K562 (cell line): Measurements from ENCODE around the gene COL24A1. TPM values are rescaled to one million over a fixed set of nuclear protein-coding genes. Genes with fewer than 3 reads are reported as not detected.

Source experiments
- ATAC-seq: fragments of 200-7000 bp; cut with Tn5 transposase; 3 replicates; pipeline ENCODE4 v1.9.1; 2020; ENCODE audit warnings: moderate library complexity
- BruUV-seq: library from RNA; stranded (reverse); fragments of 400-500 nt; replicated peaks from 2 replicates; lab custom pipeline; 2021; lab: Mats Ljungman, UMichigan
- CTCF ChIA-PET: fragments of 300-600 bp; formaldehyde crosslinking; extraction: SDS; loops from one replicate; lab custom pipeline; 2021; ENCODE audit warnings: low intra/inter-chr PET ratio; lab: Yijun Ruan, JAX
- POLR2A ChIA-PET: fragments of 300-600, 350-650 bp; sonication (Branson Sonifier 250); formaldehyde crosslinking; extraction: SDS; loops from one replicate; lab custom pipeline; 2021; ENCODE audit warnings: antibody characterized with exemption, inconsistent platforms; lab: Yijun Ruan, JAX
- DNase-seq, 4 experiments: peaks; one replicate each; pipeline versions ENCODE4 v3.0.0 to v3.0.0-alpha.2; 2011 to 2018; ENCODE audit warnings: low spot score in 3 of 4, mixed read lengths in 3 of 4; ENCODE audit errors: extremely low read depth in 1 of 4
- FAIRE-seq: peaks from 2 replicates; lab custom pipeline; 2011; peaks lifted over from hg19 to GRCh38; lab: Jason Lieb, UNC
- H2AFZ ChIP-seq: 2 replicates; pipeline ENCODE4 v1.6.0; 2011; ENCODE audit warnings: low read depth, low read length, control low read depth, inconsistent platforms
- H3K27ac ChIP-seq: fragments of 200-600 bp; 3 replicates; pipeline ENCODE4 v1.8.0; 2011; ENCODE audit warnings: low read depth, mild to moderate bottlenecking, control low read depth, inconsistent platforms, low read length, moderate library complexity, mixed read lengths; ENCODE audit errors: extremely low read depth
- H3K27me3 ChIP-seq, 2 experiments: fragments of 300-600 bp in 1 of 2; 2 replicates in 1 of 2; 3 replicates in 1 of 2; pipeline versions ENCODE4 v1.6.0 to v1.8.0; 2011; ENCODE audit warnings: inconsistent platforms in 2 of 2, low read length in 2 of 2, mild to moderate bottlenecking in 1 of 2, mixed read lengths in 1 of 2, moderate library complexity in 1 of 2; ENCODE audit not compliant: control insufficient read depth in 2 of 2, insufficient read depth in 2 of 2
- H3K36me3 ChIP-seq: fragments of 300-600 bp; 3 replicates; pipeline ENCODE4 v1.8.0; 2011; ENCODE audit warnings: mild to moderate bottlenecking, low read length, inconsistent platforms; ENCODE audit not compliant: control insufficient read depth, insufficient read depth
- H3K4me1 ChIP-seq, 2 experiments: fragments of 200-600 bp in 1 of 2; replicated peaks in 1 of 2; 2 replicates in 1 of 2; 3 replicates in 1 of 2; pipeline versions ENCODE4 v1.5.1 to v1.8.0; 2011; ENCODE audit warnings: inconsistent platforms in 2 of 2, low read length in 2 of 2, mild to moderate bottlenecking in 1 of 2, mixed read lengths in 1 of 2, moderate library complexity in 1 of 2; ENCODE audit not compliant: control insufficient read depth in 2 of 2, insufficient read depth in 2 of 2
- H3K4me2 ChIP-seq: 2 replicates; pipeline ENCODE4 v1.6.1; 2011; ENCODE audit warnings: low read length, control low read depth, inconsistent platforms, mixed read lengths; ENCODE audit not compliant: insufficient read depth
- H3K4me3 ChIP-seq: fragments of 200-600 bp; sonication (generic), shearing (Covaris generic); 2 replicates; pipeline ENCODE4 v1.5.1; 2016; ENCODE audit warnings: control low read depth, inconsistent platforms
- H3K79me2 ChIP-seq: fragments of 200-600 bp; 3 replicates; pipeline ENCODE4 v1.8.0; 2011; ENCODE audit warnings: low read length, inconsistent platforms; ENCODE audit not compliant: control insufficient read depth, insufficient read depth
- H3K9ac ChIP-seq, 2 experiments: 2 replicates each; pipeline versions ENCODE4 v1.6.0 to v1.6.1; 2011; ENCODE audit warnings: low read depth in 2 of 2, low read length in 2 of 2, control low read depth in 1 of 2, inconsistent platforms in 1 of 2, mild to moderate bottlenecking in 1 of 2, mixed read lengths in 1 of 2; ENCODE audit not compliant: insufficient read depth in 1 of 2
- H3K9me1 ChIP-seq: one replicate; pipeline ENCODE4 v1.6.0; 2011; ENCODE audit warnings: inconsistent platforms, mild to moderate bottlenecking, low read length, moderate library complexity; ENCODE audit not compliant: control insufficient read depth, insufficient read depth
- H3K9me3 ChIP-seq: replicated peaks from 2 replicates; pipeline ENCODE4 v1.5.1; 2011; ENCODE audit warnings: low read depth, low read length, inconsistent platforms; ENCODE audit not compliant: control insufficient read depth, insufficient read depth
- H4K20me1 ChIP-seq: replicated peaks from 2 replicates; pipeline ENCODE4 v1.6.1; 2011; ENCODE audit warnings: low read length, inconsistent platforms, mixed read lengths; ENCODE audit not compliant: control insufficient read depth, insufficient read depth
- COPS2 ChIP-seq: fragments of 450-650 bp; conservative IDR thresholded peaks from 2 replicates; pipeline ENCODE4 v1.6.1; 2016; ENCODE audit warnings: mild to moderate bottlenecking, moderate library complexity
- ETV1 ChIP-seq: fragments of 450-650 bp; conservative IDR thresholded peaks from 2 replicates; pipeline ENCODE4 v1.6.1; 2016; ENCODE audit warnings: missing genetic modification characterization, control low read depth, low read depth, missing compliant biosample characterization
- FOXP4 ChIP-seq: sonication (generic); formaldehyde crosslinking; IDR thresholded peaks from 2 replicates; pipeline ENCODE4 v1.8.0; 2022; ENCODE audit warnings: mild to moderate bottlenecking, missing genetic modification reagents, borderline replicate concordance
- MAFF ChIP-seq: IDR thresholded peaks from 2 replicates; pipeline ENCODE4 v1.6.1; 2012; ENCODE audit warnings: low read length, improper control_type of control experiment
- MAFG ChIP-seq: fragments of 450-650 bp; conservative IDR thresholded peaks from 2 replicates; pipeline ENCODE4 v1.6.1; 2016; ENCODE audit warnings: missing genetic modification characterization, missing compliant biosample characterization
- PHF20 ChIP-seq: fragments of 450-650 bp; IDR thresholded peaks from 2 replicates; pipeline ENCODE4 v1.6.1; 2018; ENCODE audit not compliant: partially characterized antibody
- POLR2AphosphoS5 ChIP-seq: IDR thresholded peaks from 2 replicates; pipeline ENCODE4 v1.6.1; 2011; ENCODE audit warnings: mild to moderate bottlenecking, low read depth, low read length, moderate library complexity; ENCODE audit not compliant: control insufficient read depth, insufficient read depth
- PPARD ChIP-seq: fragments of 250-450 bp; sonication (Bioruptor Pico); IDR thresholded peaks from 2 replicates; pipeline ENCODE4 v1.8.0; 2022; ENCODE audit warnings: inconsistent platforms, mild to moderate bottlenecking, moderate library complexity
- TCF3 ChIP-seq: sonication (generic); formaldehyde crosslinking; IDR thresholded peaks from 2 replicates; pipeline ENCODE4 v1.4.0; 2020; ENCODE audit warnings: mild to moderate bottlenecking, missing genetic modification reagents
- ZC3H4 ChIP-seq: sonication (generic); formaldehyde crosslinking; IDR thresholded peaks from 2 replicates; pipeline ENCODE4 v1.9.0; 2021; ENCODE audit warnings: missing genetic modification reagents, borderline replicate concordance
- ZNF239 ChIP-seq: fragments of 250-450 bp; sonication (Bioruptor Pico); IDR thresholded peaks from 2 replicates; pipeline ENCODE4 v1.4.0; 2020; ENCODE audit warnings: mild to moderate bottlenecking
- ZNF316 ChIP-seq: fragments of 450-650 bp; IDR thresholded peaks from 2 replicates; pipeline ENCODE4 v1.6.1; 2016
- ZNF511 ChIP-seq: sonication (generic); formaldehyde crosslinking; IDR thresholded peaks from 2 replicates; pipeline ENCODE4 v1.8.0; 2022; ENCODE audit warnings: mild to moderate bottlenecking, missing genetic modification reagents
- WGBS: fragments of 100-300 bp; shearing (Covaris generic); methylation state at CpG from one replicate; pipeline ENCODE4 v1.1.6; 2016; ENCODE audit warnings: low coverage, mixed read lengths; ENCODE audit not compliant: insufficient coverage; ENCODE audit errors: missing lambda C conversion rate; 5-methylcytosine and 5-hydroxymethylcytosine counted together
- in situ Hi-C: fragments of 300-500 bp; cut with MboI; formaldehyde crosslinking; loops from 4 replicates; pipeline ENCODE4 v1.15.0; 2018; ENCODE audit warnings: inconsistent platforms, mixed read lengths
- intact Hi-C: fragments of 100-400 bp; cut with micrococcal nuclease; formaldehyde crosslinking; loops from 2 replicates; pipeline ENCODE4 v1.14.2; 2022
- polyA plus RNA-seq, 8 experiments: library from polyadenylated mRNA; depleted of rRNA in 4 of 8; stranded (reverse) in 5 of 8; unstranded in 3 of 8; fragments of >200 nt; fragmentation: Nextera tagmentation in 2 of 8; fragmentation: Illumina TruSeq in 1 of 8; extraction: Ambion mirVana in 2 of 8; extraction: Trizol in 1 of 8; gene quantifications; 2 replicates each; pipeline versions ENCODE4 v1.2.1 to v1.2.3, GENCODE V29; 2011 to 2014; ENCODE audit warnings: inconsistent platforms in 1 of 8, missing spikeins in 1 of 8
- total RNA-seq, 7 experiments: library from RNA; depleted of rRNA in 6 of 7; stranded (reverse); fragments of >200 nt in 6 of 7; fragmentation: Illumina TruSeq in 2 of 7; extraction: Trizol in 2 of 7; gene quantifications; 2 replicates each; pipeline versions ENCODE4 v1.2.1 to v1.2.3, GENCODE V29; 2011 to 2021; ENCODE audit warnings: low replicate concordance in 1 of 7

COL24A1 gene
- total and polyA plus RNA-seq, 9 of the 15 experiments (the other 6 are each of a cell fraction or from before 2014, with no cell fraction given) = 0.01 to 0.06 (median 0.03) TPM; not detected in 2

DNA sequence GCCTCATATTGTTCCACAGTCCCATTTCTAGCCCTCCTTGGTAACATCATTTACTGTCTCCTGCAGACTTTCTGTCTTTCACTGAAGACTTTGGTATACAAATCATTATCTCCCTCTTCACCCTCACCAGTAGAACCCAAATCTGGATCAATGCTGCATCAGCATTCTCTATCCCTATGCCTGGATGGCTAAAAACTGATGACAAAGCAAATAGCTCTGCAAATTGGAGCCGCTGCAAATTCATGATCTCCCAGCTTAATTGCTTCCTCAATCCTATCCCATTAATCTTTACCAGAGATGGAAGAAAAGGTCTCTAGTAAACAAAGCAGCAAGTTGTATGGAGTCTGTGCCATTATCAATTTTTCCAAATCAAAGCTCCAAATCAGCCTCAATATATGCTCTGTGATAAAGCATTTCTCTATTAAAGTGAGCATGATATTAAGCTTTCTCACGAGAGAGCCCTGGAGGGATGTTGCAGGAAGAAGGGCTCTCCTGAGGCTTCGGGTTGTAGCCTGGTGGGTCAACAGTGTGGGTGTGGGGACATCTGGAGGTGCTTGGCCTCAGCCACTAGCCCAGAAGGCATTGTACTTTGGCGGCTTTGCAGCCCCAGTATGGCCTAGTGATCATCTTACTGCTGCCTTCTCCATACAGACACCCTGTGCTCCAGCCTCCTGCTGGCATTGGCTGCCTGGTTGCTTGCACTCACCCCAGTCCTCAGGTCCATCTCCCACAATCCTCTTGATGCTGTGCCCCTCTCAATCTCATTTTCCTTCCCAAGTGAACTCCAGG lies 46.2 kb upstream of the COL24A1 start:
- no peak overlapping the region for H3K9ac ChIP-seq
- no peak overlapping the region for H2AFZ ChIP-seq
- no peak for DNase-seq
- H4K20me1 ChIP-seq = no peaks in the 10 kb centered on the region
- no peaks in the 10 kb centered on the region for H3K4me1 ChIP-seq
- no peaks in the 10 kb centered on the region for H3K27me3 ChIP-seq
- in situ Hi-C loops = no loop called here
- H3K36me3 ChIP-seq = no peaks in the 10 kb centered on the region
- no peaks in the 10 kb centered on the region for H3K9me3 ChIP-seq
- H3K27ac ChIP-seq = no peak overlapping the region
- TF ChIP-seq MAFG (tag) (0 out of 2 replicates have a peak, but pooled peaks have one; percentile 21), MAFF (peak; percentile 31), ZNF316 (peak; percentile 37; the same call in 1 of the 2 replicates), COPS2 (no peak)
- TF ChIP-seq, all 486 proteins: peak for 3
- intact Hi-C loops = no loop called here
- CTCF ChIA-PET = no interaction called here
- ATAC-seq = no peak
- Histone ChIP-seq H3K9me1 (no peaks in the 10 kb centered on the region), H3K79me2 (no peaks in the 10 kb centered on the region), H3K4me2 (no peak overlapping the region), H3K4me3 (no peak overlapping the region)
- 0% methylated on average over 4 of the region's 4 CpGs for WGBS
- FAIRE-seq = no peak
- BruUV-seq = no TSS peak
- POLR2A ChIA-PET = no interaction called here

DNA sequence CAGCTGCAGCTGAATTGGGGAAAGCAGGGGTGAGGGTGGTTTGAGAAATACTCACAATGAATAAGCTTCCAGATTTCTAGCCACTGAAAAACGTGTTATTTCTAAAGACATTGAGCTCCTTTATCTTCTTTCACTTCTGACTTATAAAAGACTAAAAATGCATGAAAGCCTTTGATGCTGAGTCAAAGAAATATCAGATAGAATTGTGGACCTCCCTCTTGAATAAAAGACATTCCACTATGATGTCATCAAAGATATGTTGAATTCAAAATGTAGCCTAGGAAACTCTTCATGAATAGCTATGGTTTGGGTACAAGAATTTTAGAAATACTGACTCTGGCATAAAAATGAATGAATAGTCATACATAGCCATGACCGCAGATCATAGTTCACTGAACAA lies 44.7 kb upstream of the COL24A1 start:
- POLR2A ChIA-PET = no interaction called here
- TF ChIP-seq TCF3 (CRISPR knock-in tag) (no peak), ZNF239 (no peak), ZNF511 (CRISPR knock-in tag) (no peak), FOXP4 (CRISPR knock-in tag) (no peak), ZC3H4 (CRISPR knock-in tag) (no peak), PPARD (CRISPR knock-in tag) (no peak), ETV1 (tag) (no peak), POLR2AphosphoS5 (no peak), PHF20 (no peak)

More for the DNA sequence above, 44.7 kb upstream of the COL24A1 start:
- FAIRE-seq = no peak
- ATAC-seq = no peak
- Histone ChIP-seq H3K9me3 (no peaks in the 10 kb centered on the region), H3K36me3 (no peaks in the 10 kb centered on the region), H3K79me2 (no peaks in the 10 kb centered on the region), H3K27me3 (no peaks in the 10 kb centered on the region), H3K4me3 (no peak overlapping the region), H4K20me1 (no peaks in the 10 kb centered on the region), H3K4me1 (no peaks in the 10 kb centered on the region), H3K4me2 (no peak overlapping the region), H3K9ac (no peak overlapping the region), H3K9me1 (no peaks in the 10 kb centered on the region), H2AFZ (no peak overlapping the region), H3K27ac (no peak overlapping the region)
- BruUV-seq = no TSS peak
- no peak for DNase-seq
- CTCF ChIA-PET = no interaction called here
- 0% methylated on average over 2 of the region's 2 CpGs for WGBS
- intact Hi-C loops = no loop called here
- in situ Hi-C loops = no loop called here
